ENCODE results near the gene PPP2R5C.
"Not testable (repeated sequence)": the region's sequence is repeated elsewhere in the genome, so short reads cannot be mapped to it uniquely, and the experiment has no call there.

The PPP2R5C gene

DNA sequence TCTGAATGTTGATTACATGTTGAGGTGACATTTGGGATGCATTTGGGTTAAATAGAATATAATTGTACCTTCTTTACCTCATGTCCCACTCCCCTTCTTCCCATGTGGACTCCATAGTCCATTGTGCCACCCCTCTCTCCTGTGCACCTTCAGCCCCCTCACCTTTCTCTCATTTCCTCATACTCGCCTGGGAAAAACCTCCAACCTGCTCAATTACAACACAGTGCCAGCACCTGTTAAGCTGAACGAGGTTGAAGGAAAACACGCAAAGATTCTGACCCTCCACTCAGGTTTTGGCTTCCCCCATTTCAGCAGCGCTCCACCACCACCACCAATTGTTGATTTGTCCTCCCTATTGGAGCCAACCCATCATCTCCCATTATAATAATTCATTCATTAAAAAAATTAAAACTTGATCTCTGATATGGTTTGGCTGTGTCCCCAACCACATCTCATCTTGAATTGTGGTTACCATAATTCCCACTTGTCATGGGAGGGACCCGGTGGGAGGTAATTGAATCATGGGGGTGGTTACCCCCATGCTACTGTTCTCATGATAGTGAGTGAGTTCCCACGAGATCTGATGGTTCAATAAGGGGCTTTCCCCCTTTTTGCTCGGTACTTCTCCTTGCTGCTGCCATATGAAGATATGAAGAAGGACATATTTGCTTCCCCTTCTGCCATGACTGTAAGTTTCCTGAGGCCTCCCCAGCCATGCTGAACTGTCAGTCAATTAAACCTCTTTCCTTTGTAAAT, 33.7 kb upstream of the PPP2R5C start:
- no peak for DNase-seq

GRCh38 chr14:101728367-101728742, 33.2 kb upstream of the PPP2R5C start:
- DNase-seq = no peak

GRCh38 chr14:101729382-101729781, 32.1 kb upstream of the PPP2R5C start:
- no peak for DNase-seq

- not testable (repeated sequence) for DNase-seq
Measured at GRCh38 chr14:101730157-101730556, 31.4 kb upstream of the PPP2R5C start.

DNA sequence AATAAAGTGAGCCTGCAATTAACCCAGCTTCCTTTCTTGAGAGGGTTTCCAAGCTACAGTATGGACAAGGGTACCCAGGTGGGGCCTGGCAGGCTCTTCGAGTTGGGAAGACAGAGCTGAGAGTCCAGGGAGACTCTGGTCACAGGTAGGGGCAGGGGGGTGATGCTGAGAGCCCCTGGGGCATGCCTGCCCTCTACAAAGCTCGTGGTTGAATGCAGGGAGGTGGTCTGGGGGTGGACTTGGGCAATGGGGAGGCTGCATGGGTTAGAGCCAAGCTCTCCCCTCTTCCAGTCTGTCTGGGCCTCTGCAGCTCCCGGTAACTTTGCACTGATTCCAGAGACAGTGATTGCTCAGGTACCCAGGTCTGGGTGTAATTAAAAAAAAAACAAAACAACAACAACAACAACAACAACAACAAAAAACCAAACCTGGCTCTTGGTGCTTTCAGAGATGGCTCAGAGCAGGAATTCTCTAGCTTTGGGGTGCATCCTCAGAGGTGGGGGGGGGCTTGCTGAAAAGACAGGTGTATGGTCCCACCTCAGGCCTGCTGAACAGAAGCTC, 30.8 kb upstream of the PPP2R5C start:
- DNase-seq = no peak

GRCh38 chr14:101731187-101732080, 30.1 kb upstream of the PPP2R5C start:
- DNase-seq = peak; percentile 47 to 65

DNA sequence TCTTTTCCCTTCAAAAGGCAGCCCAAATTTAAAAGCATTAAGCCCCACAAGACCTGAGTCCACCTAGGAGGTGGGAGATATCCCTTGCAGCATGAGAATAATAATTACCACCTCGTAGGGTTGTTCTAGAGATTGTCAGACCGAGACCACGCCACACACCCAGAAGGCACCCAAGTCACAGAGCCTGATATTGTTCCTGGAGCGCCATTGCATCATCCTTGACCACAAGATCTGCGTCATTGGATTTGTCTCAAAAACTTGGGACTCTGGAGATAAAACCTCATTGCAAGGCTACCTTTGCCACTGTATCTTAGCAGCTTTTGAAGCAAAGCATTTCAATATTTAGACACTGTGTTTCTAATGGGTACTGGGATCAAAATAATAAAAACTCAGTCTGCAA, 29.4 kb upstream of the PPP2R5C start:
- no peak for DNase-seq

- DNase-seq = no peak
Measured at GRCh38 chr14:101733211-101733610, 28.3 kb upstream of the PPP2R5C start.

- no peak for DNase-seq
Measured at GRCh38 chr14:101734246-101734847, 27.2 kb upstream of the PPP2R5C start.

- no peak for DNase-seq
Measured at GRCh38 chr14:101735453-101735852, 26.1 kb upstream of the PPP2R5C start.

GRCh38 chr14:101736071-101736470, 25.4 kb upstream of the PPP2R5C start:
- DNase-seq = no peak

DNA sequence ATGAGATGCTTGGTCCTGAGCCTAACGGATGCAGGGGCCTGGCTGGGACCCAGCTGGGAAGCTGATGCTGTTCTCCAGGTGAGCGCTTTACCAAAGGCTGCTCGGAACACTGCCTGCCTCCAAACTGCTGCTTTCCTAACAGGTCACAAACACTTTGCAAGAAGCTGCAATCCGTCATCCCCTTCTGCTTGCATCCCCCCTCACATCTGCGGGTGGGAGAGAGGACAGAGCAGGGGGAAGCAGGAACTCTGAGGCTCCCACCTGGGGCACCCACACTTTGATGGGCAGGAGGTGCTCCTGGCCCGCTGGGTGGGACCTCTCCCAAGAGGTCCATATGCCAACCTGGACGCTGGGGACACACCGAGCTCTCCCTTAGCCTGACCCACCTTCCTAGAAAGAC, 24.9 kb upstream of the PPP2R5C start:
- DNase-seq = no peak

DNA sequence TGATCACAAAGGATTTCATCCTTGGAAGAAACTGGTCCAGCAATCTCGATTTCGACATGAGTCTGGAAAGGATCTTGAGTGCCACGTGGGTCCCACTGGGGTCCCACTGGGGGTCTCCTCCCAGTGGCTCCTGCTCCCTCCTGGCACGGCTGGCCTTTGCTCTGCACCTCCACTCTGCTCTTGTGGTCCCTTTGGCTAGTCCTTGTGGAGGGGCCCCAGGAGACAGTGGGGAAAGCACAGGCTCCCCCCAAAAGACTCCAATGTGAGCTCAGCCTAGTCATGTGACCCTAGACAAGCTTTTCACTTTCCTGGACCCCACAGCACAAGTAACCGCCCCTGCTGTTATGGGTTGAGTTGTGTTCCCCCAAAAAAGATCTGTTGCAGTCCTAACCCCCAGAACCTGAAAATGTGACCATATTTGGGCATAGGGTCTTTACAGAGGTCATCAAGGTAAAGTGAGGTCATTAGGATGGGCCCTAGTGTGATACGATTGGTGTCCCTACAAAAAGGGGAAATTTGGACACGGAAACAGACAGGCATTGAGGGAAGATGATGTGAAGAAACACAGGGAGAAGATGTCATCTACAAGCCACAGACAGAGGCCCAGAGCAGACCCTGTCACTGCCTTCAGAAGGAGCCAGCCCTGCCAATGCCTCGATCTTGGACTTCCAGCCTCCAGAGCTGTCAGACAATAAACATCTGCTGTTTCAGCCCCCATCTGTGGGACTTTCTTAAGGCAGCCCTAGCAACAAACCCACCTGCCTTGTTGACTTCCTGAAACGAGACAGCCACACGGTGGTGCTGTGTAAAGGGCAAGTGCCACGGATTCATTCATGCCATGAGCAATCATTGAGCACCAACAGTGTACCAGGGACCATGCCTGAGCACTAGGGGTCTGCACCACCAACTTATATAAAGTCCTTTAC, 23.8 kb upstream of the PPP2R5C start:
- DNase-seq = no peak

DNA sequence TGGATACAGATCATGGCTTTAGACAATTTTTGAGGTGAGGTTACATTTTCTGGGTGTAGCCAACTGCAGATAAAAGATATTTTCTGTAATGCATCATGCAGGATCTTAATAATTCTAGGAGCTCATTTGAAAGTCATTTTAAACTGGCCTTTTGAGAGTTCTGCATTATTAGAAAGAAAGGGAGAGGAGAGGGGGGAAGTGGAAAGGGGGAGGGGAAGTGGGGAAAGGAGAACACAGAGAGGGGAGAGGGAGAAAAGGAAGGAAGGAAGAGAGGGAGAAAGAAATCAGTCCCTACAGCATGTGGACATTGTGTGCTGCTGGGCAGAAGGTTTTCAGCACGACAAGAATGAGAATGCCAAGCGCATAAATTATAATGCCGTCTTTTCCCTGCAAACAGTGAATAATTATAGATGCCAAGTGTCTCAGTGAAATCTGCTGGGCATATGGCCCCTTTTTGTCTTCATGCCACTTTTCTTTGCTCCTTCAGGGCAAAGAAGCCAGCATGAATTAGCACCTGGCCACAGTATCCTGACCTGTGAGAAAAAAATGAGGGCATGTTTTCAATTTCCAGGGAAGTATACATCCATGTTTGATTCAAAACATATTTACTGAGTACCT, 22.7 kb upstream of the PPP2R5C start:
- no peak for DNase-seq

GRCh38 chr14:101739446-101740141, 21.9 kb upstream of the PPP2R5C start:
- DNase-seq = no peak

DNA sequence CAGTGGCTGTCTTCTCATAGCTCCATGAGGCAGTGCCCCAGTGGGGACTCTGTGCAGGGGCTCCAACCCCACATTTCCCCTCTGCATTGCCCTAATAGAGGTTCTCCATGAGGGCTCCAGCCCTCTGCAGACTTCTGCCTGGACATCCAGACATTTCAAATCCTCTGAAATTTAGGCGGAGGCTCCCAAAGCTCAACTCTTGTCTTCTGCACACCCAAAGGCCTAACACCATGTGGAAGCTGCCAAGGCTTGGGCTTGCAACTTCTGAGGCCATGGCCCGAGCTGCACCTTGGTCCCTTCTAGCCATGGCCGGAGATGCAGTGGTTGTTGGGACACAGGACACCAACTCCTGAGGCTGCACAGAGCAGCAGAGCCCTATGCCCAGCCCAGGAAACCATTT, 20.5 kb upstream of the PPP2R5C start:
- no peak for DNase-seq

DNA sequence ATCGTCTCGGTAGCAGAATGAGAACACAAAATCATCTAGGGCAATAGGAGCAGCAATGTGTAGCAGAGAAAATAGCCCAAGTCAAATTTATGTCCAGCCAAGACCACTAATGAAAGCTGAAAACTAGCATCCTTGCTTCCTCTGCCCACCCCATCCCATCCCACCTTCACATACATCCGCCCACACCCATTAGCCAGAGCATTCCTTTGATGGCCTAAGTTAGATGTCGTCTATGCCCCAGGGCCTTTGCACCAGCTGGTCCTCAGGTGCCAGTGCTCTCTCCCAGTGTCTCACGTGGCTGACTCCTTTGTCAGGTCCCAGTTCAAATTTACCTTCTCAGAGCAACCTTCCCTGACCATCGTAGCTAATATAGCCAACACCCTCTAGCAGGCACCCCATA, 17.8 kb upstream of the PPP2R5C start:
- DNase-seq = no peak

- not testable (repeated sequence) for DNase-seq
Measured at GRCh38 chr14:101744382-101744781, 17.1 kb upstream of the PPP2R5C start.

- not testable (repeated sequence) for DNase-seq
Measured at GRCh38 chr14:101749756-101750155, 11.8 kb upstream of the PPP2R5C start.

GRCh38 chr14:101754893-101755292, 6.6 kb upstream of the PPP2R5C start:
- DNase-seq = no peak
